H1 (cell line): ENCODE data around the gene COL25A1. TPM values are rescaled to one million over a fixed set of nuclear protein-coding genes. Genes with fewer than 3 reads are reported as not detected.

Experiments
- POLR2A ChIP-seq, 2 experiments: IDR thresholded peaks; 1 replicate in 1 of 2; 2 replicates in 1 of 2; pipeline ENCODE4 v1.6.1; 2011; ENCODE audit warnings: low read depth in 2 of 2, low read length in 2 of 2, mild to moderate bottlenecking in 2 of 2; ENCODE audit errors: control extremely low read depth in 1 of 2
- SUZ12 ChIP-seq: fragments of 200-600 bp; sonication (generic); IDR thresholded peaks from 2 replicates; pipeline ENCODE4 v1.6.1; 2012; ENCODE audit warnings: mild to moderate bottlenecking, inconsistent platforms, low read length, moderate library complexity, mixed read lengths
- polyA plus RNA-seq, 7 experiments: library from polyadenylated mRNA; depleted of rRNA in 3 of 7; stranded (reverse) in 5 of 7; unstranded in 2 of 7; fragments of >200 nt in 5 of 7; fragments of 200-250 nt in 2 of 7; gene quantifications; 1 replicate in 5 of 7; 2 replicates in 1 of 7; 4 replicates in 1 of 7; pipeline versions ENCODE4 v1.2.1 to v1.2.3, GENCODE V29; 2011 to 2013; ENCODE audit warnings: missing spikeins in 2 of 7, mixed read lengths in 2 of 7
- total RNA-seq: library from RNA; stranded (reverse); fragmentation: NEBNext Ultra II Directional; extraction: Animal tissue kit (Norgen Biotek cat#: 25700); gene quantifications from 2 replicates; pipeline ENCODE4 v1.2.1, GENCODE V29; 2021

Gene COL25A1
- total and polyA plus RNA-seq, 2 of the 8 experiments (the other 6 are each of a cell fraction or from before 2014, with no cell fraction given), result 1.1 to 8.3 TPM

- no peak for TF ChIP-seq POLR2A (IDR thresholded peaks at IDR 0.05; ENCODE audit: control extremely low read depth in 1 of 2, low read depth in 2 of 2, low read length in 2 of 2)
- TF ChIP-seq SUZ12, result no peak
- TF ChIP-seq, all 59 proteins: peak for 0
Observed at GRCh38 chr4:108982402-108983185, 319.9 kb downstream of the COL25A1 start (continued).
